BLaER1 treated with 17β-estradiol and CSF1 and Interleukin-3, amounts not matched to agents 10 nM and 100 nM (cell line): ENCODE data around the gene TRAF3IP1.
A peak's percentile ranks its signal among the peaks of the same experiment; 100 is the strongest.
"Not testable (repeated sequence)": the region's sequence is repeated elsewhere in the genome, so short reads cannot be mapped to it uniquely, and the experiment has no call there.

Experiments
- H3K27ac ChIP-seq, 11 experiments: shearing (Covaris generic); formaldehyde crosslinking; 2 replicates each; pipeline ENCODE4 v1.8.1; 2022
- H3K27me3 ChIP-seq, 11 experiments: shearing (Covaris generic); formaldehyde crosslinking; 2 replicates each; pipeline ENCODE4 v1.8.1; 2022
- H3K36me3 ChIP-seq, 11 experiments: shearing (Covaris generic); formaldehyde crosslinking; 2 replicates each; pipeline ENCODE4 v1.8.1; 2022
- H3K4me1 ChIP-seq, 10 experiments: shearing (Covaris generic); formaldehyde crosslinking; 2 replicates each; pipeline ENCODE4 v1.8.1; 2022
- H3K4me2 ChIP-seq, 11 experiments: shearing (Covaris generic); formaldehyde crosslinking; 2 replicates each; pipeline ENCODE4 v1.8.1; 2022
- H3K4me3 ChIP-seq, 10 experiments: shearing (Covaris generic); formaldehyde crosslinking; 2 replicates each; pipeline ENCODE4 v1.8.1; 2022
- H3K9ac ChIP-seq, 11 experiments: shearing (Covaris generic); formaldehyde crosslinking; 2 replicates each; pipeline ENCODE4 v1.8.1; 2022
- H3K9me3 ChIP-seq, 11 experiments: shearing (Covaris generic); formaldehyde crosslinking; replicated peaks in 1 of 11; 2 replicates each; pipeline ENCODE4 v1.8.1; 2022
- H4K20me1 ChIP-seq, 11 experiments: shearing (Covaris generic); formaldehyde crosslinking; 2 replicates each; pipeline ENCODE4 v1.8.1; 2022
- Cebpa-rat ChIP-seq, 11 experiments: shearing (Covaris generic); IDR thresholded peaks; 2 replicates each; pipeline ENCODE4 v1.8.1; 2022

The TRAF3IP1 gene

DNA sequence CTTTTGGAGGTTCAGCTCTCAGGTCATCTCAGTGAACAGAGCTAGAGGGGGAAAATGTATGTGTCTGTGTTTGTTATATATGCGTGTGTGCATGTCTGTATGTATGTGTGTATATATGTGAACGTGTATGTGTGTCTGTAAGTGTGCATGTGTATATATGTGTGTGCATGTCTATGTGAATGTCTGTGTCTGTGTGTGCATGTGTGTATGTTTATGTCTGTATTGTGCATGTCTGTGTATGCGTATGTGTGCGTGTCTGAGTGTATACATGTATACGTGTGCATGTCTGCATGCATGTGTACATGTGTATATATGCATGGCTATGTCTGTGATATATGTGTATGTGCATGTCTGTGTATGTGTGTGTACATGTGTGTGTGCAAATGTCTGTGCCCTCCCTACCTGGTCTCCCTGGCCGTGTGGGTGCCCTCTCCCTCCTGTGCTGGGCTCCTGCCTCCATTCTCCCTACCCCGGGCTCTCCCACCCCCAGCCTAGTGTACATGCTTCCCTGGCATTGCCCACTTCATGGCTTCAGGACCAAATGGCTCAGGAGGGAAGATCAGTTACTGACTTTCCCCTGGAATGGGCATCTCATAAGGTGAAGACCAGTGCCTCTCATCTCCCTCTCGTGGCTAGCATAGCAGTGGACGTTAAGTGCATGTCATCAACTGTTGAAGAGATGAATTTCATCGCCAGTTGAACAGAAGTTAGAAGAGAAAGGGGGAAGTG lies 49.9 kb downstream of the TRAF3IP1 start:
- H3K27ac ChIP-seq, result no peak overlapping the region
- no peak overlapping the region for H3K4me2 ChIP-seq
- H3K4me3 ChIP-seq, result no peak overlapping the region
- H3K27me3 ChIP-seq, result 0 out of 22 replicates have a peak, but pooled peaks cover 0 to under 1% (median 0%) of the 10 kb centered on the region in 11 experiments
- peaks cover 0 to 4% (median 0%) of the 10 kb centered on the region in 10 experiments; a peak in 2 of 20 replicates for H3K4me1 ChIP-seq
- no peak overlapping the region for H3K9ac ChIP-seq
- H4K20me1 ChIP-seq, result no peaks in the 10 kb centered on the region
- no peaks in the 10 kb centered on the region for H3K36me3 ChIP-seq
- no peak for TF ChIP-seq Cebpa-rat (IDR thresholded peaks at IDR 0.05)
- peaks cover 0 to 17% (median 8%) of the 10 kb centered on the region in 11 experiments; a peak in 9 of 22 replicates for H3K9me3 ChIP-seq

DNA sequence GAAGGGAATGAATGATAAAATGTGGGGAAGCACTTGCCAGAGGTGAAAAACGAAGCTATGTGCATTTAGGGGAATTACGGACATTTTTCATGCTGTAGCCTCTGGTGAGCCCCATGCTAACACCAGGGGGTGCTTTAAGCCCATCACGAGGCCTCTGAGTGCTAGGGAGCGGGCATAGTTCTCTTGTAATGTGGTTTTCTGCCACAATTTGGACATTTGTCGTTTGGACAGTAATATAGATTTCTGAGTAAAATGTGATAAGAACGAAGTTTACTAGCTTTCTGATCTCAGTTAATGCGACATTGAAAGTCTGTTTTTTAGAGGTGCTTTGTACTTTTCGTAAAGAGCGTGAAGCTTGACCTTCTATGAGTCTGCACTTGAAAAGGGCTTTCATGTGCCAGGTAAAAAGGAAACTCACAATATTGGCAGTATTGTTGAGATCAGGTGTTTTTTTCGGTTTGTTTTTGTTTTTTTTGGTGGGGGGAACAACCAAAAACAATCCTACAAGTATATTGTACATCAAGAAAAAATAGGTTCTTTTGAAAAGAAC lies 50.6 kb downstream of the TRAF3IP1 start:
- Histone ChIP-seq H3K36me3 (no peaks in the 10 kb centered on the region), H3K4me3 (no peak overlapping the region), H3K27me3 (peaks cover 0 to 7% (median 0%) of the 10 kb centered on the region in 11 experiments; a peak in 1 of 22 replicates), H4K20me1 (no peaks in the 10 kb centered on the region), H3K27ac (no peak overlapping the region), H3K9ac (no peak overlapping the region), H3K4me1 (peaks cover 0 to 4% (median 0%) of the 10 kb centered on the region in 10 experiments; a peak in 3 of 20 replicates), H3K9me3 (peaks cover 0 to 24% (median 8%) of the 10 kb centered on the region in 11 experiments; a peak in 11 of 22 replicates), H3K4me2 (no peak overlapping the region)
- no peak for TF ChIP-seq Cebpa-rat (IDR thresholded peaks at IDR 0.05)

DNA sequence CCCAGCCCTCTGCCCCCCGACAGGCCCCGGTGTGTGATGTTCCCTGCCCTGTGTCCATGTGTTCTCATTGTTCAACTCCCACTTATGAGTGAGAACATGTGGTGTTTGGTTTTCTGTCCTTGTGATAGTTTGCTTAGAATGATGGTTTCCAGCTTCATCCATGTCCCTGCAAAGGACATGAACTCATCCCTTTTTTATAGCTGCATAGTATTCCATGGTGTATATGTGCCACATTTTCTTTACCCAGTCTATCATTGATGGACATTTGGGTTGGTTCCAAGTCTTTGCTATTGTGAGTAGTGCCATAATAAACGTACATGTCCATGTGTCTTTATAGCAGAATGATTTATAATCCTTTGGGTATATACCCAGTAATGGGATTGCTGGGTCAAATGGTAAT lies 52.0 kb downstream of the TRAF3IP1 start:
- not testable (repeated sequence) for H3K36me3 ChIP-seq, H3K27me3 ChIP-seq, H3K27ac ChIP-seq, H3K9ac ChIP-seq, H3K4me2 ChIP-seq, H3K4me3 ChIP-seq, H4K20me1 ChIP-seq
- Histone ChIP-seq H3K9me3 (peaks cover 0 to 24% (median 8%) of the 10 kb centered on the region in 11 experiments; a peak in 11 of 22 replicates), H3K4me1 (peaks cover 7 to 14% (median 12%) of the 10 kb centered on the region in 10 experiments)

DNA sequence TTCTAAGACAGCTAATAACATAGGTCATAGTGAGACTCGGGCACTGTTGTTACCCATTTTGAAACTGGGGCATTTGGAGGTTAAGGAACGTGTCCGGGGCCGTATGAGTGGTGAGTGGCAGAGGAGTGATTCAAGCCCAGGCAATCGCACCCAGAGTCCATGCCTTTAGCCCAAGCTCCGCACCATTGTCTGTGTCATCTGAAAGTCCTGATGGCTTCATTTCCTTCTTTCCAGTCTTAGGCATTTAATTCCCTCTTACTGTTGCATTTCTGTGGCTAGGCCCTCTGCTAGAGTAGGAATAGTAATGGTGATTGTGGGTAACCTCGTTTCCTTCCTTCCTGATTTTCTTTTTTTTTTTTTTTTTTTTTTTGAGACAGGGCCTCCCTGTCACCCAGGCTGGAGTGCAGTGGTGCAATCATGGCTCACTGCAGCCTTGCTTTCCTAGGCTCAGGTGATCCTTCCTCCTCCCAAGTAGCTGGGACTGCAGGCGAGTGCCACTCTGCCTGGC lies 56.6 kb downstream of the TRAF3IP1 start:
- peak overlapping the region in 2 of 11 experiments; percentile 12 to 43; a peak in 3 of 22 replicates for H3K27ac ChIP-seq
- H3K4me3 ChIP-seq, result no peak overlapping the region
- H3K27me3 ChIP-seq, result peaks cover 0 to 24% (median 0%) of the 10 kb centered on the region in 11 experiments; a peak in 2 of 22 replicates
- peaks cover 0 to 14% (median 7%) of the 10 kb centered on the region in 11 experiments; a peak in 12 of 22 replicates for H3K36me3 ChIP-seq
- peaks cover 36 to 55% (median 45%) of the 10 kb centered on the region in 10 experiments for H3K4me1 ChIP-seq
- H3K4me2 ChIP-seq, result peak overlapping the region; percentile 47 to 79 (median 67)
- H3K9ac ChIP-seq, result no peak overlapping the region
- H4K20me1 ChIP-seq, result no peaks in the 10 kb centered on the region; a peak in 1 of 22 replicates
- peaks cover 3 to 43% (median 16%) of the 10 kb centered on the region in 11 experiments; a peak in 15 of 22 replicates for H3K9me3 ChIP-seq
- peak in 2 of 11 experiments; percentile 10 to 26; a peak in 1 of 22 replicates for TF ChIP-seq Cebpa-rat (IDR thresholded peaks at IDR 0.05)

DNA sequence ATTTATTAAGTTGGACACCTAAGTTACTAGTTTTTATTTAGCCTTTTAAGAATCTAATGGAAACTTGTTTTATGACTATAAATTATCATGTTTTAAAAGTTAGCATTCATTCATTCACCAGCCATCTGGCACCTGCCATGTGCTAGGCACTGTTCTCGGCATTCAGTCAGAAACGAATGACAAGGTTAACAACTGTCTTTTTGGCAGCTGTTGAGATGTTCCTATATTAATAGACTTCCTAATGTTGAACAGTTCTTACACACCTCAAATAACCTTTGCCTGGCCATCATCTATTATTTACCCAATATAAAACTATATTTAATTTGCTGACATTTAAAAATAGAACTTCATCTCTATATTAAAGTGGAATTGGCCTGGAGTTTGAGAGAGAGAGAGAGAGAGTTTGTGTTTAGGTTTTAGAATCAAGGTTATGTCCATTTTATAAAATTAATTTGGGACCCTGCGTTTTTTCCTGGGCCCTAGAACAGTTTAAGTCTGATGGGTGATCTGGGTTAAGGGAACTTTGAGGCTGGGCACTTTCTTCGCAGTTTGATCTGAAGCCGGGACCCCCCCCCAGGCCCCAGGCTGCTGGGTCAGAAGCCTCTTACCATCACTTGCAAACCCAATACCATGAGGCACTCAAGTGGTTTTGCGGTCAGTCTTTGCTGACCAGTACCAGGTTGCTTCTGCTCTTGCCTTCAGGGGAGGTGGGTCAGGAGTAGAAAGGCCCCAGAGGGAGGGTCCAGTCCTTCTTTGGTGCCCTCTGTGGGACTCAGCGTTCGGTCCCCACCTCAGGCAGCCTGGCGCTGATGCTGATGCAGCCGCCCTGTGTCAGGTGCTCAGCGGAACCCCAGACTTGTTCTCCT lies 58.1 kb downstream of the TRAF3IP1 start:
- H3K27ac ChIP-seq, result peak overlapping the region in 1 of 11 experiments; percentile 16; a peak in 2 of 22 replicates
- H4K20me1 ChIP-seq, result no peaks in the 10 kb centered on the region; a peak in 1 of 22 replicates
- no peak overlapping the region for H3K9ac ChIP-seq
- peak overlapping the region; percentile 29 to 72 (median 65); a peak in 20 of 22 replicates for H3K4me2 ChIP-seq
- H3K36me3 ChIP-seq, result peaks cover 8 to 26% (median 21%) of the 10 kb centered on the region in 11 experiments
- no peak overlapping the region for H3K4me3 ChIP-seq
- H3K4me1 ChIP-seq, result peaks cover 36 to 59% (median 46%) of the 10 kb centered on the region in 10 experiments
- peaks cover 0 to 24% (median 0%) of the 10 kb centered on the region in 11 experiments; a peak in 2 of 22 replicates for H3K27me3 ChIP-seq
- peaks cover 11 to 56% (median 26%) of the 10 kb centered on the region in 11 experiments for H3K9me3 ChIP-seq
- TF ChIP-seq Cebpa-rat (IDR thresholded peaks at IDR 0.05), result no peak

DNA sequence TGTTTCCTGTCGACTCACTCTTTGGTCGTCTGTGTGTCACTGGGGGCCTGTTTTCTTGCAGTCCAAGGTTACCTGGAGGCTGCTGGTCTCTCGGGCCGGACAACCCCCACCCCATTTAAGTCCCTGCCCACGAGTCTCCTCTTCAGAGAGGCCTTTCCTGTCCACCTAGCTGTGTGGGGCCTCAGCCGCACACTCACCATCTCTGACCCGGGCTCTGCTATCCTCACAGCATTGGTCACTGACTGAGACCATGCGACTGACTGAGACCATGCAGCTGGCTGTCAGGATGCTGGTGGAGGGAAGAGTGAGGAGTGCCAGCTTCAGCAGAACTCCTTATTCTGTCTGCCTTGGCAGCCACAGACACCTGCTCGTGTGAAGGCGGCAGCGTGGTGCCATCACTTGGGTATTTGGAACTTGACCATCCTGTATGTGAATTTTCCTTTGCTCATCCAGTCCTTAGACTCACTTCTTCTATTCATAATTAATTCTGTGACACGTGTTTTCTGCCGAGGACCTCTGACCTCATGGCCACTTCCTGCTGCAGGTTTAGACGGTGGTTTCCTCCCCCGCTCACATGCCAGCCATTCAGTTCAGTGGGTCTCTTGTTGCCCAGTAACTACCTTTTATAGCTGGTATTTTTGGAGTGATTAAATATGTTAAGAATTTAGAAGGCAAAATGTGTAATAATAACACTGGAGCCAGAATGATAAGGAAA lies 58.9 kb downstream of the TRAF3IP1 start:
- peaks cover 9 to 31% (median 22%) of the 10 kb centered on the region in 11 experiments for H3K36me3 ChIP-seq
- peak overlapping the region; percentile 29 to 72 (median 65) for H3K4me2 ChIP-seq
- TF ChIP-seq Cebpa-rat (IDR thresholded peaks at IDR 0.05), result no peak
- H3K9me3 ChIP-seq, result peaks cover 15 to 59% (median 30%) of the 10 kb centered on the region in 11 experiments
- H3K27ac ChIP-seq, result peak overlapping the region in 1 of 11 experiments; percentile 16; a peak in 1 of 22 replicates
- H3K9ac ChIP-seq, result no peak overlapping the region
- H3K4me1 ChIP-seq, result peaks cover 36 to 59% (median 46%) of the 10 kb centered on the region in 10 experiments
- no peak overlapping the region for H3K4me3 ChIP-seq
- H4K20me1 ChIP-seq, result no peaks in the 10 kb centered on the region; a peak in 1 of 22 replicates
- H3K27me3 ChIP-seq, result peaks cover 0 to 24% (median 0%) of the 10 kb centered on the region in 11 experiments; a peak in 2 of 22 replicates

DNA sequence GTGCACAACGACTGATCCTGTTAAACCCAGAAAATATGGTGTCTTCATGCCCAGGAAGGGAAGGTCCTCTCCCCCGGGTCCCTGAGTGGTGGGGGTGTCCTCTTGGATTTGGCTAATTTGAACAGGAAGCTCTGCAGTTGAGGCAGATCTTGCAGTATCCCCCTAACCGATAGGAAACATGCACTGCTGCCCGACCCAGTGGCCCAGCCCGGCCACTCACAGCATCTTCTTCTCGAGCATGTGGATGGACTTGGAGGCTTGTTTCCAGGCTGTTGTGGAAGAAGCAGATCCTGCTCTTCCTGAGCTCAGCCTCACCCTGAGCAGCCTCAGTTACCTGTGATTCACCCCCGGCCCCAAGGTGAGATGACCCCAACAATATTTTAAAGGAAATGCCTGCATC lies 60.0 kb downstream of the TRAF3IP1 start:
- Histone ChIP-seq H3K9me3 (peaks cover 15 to 52% (median 29%) of the 10 kb centered on the region in 11 experiments), H3K36me3 (peaks cover 9 to 31% (median 22%) of the 10 kb centered on the region in 11 experiments), H3K9ac (no peak overlapping the region), H3K27me3 (peaks cover 0 to 23% (median 0%) of the 10 kb centered on the region in 11 experiments; a peak in 2 of 22 replicates), H4K20me1 (no peaks in the 10 kb centered on the region; a peak in 1 of 22 replicates), H3K4me2 (peak overlapping the region; percentile 28 to 72 (median 65)), H3K4me3 (no peak overlapping the region), H3K4me1 (peaks cover 36 to 59% (median 46%) of the 10 kb centered on the region in 10 experiments), H3K27ac (no peak overlapping the region)
- TF ChIP-seq Cebpa-rat (IDR thresholded peaks at IDR 0.05), result no peak
